Measurements from ENCODE around the gene CLCA2. TPM values are rescaled to one million over a fixed set of nuclear protein-coding genes. Genes with fewer than 3 reads are reported as not detected.

The CLCA2 gene
- total and polyA plus RNA-seq, 2 of the 8 experiments (the other 6 are each of a cell fraction or from before 2014, with no cell fraction given) = not detected

GRCh38 chr1:86445919-86446318, 21.9 kb downstream of the CLCA2 start:
- H3K23me2 ChIP-seq (ENCODE audit: low read depth, low read length) = no peaks in the 10 kb centered on the region
- no peaks in the 10 kb centered on the region for H3K79me1 ChIP-seq (ENCODE audit: low read depth, low read length)
- H3K4me2 ChIP-seq (ENCODE audit: insufficient read depth in 1 of 2, low read depth in 2 of 2, low read length in 2 of 2) = no peak overlapping the region
- no peak overlapping the region for H3K14ac ChIP-seq (ENCODE audit: insufficient read length)
- no peak overlapping the region for H3K23ac ChIP-seq (ENCODE audit: insufficient read length)
- no peak overlapping the region for H2BK120ac ChIP-seq (replicated peaks; ENCODE audit: low read depth, low read length)
- no peaks in the 10 kb centered on the region for H4K20me1 ChIP-seq (replicated peaks in 1 of 2; ENCODE audit: control insufficient read depth in 1 of 2, insufficient read depth in 2 of 2, low read length in 2 of 2)
- H2BK5ac ChIP-seq (ENCODE audit: low read depth, low read length) = no peak overlapping the region
- no peak overlapping the region for H2AK5ac ChIP-seq (ENCODE audit: low read depth, low read length)
- WGBS, 2 experiments (ENCODE audit: extremely low coverage in 1 of 2, insufficient coverage in 1 of 2, insufficient read length in 1 of 2, insufficient replicate concordance in 2 of 2, low coverage in 1 of 2, low lambda C conversion rate in 2 of 2, missing lambda C conversion rate in 1 of 2) = 43% methylated on average over 1 of the region's 1 CpG; no CpG with 5 or more reads in 1 of the 2 experiments
- no peak overlapping the region for H2BK15ac ChIP-seq (ENCODE audit: low read length)
- H3K9me3 ChIP-seq (ENCODE audit: insufficient read depth in 2 of 2, low read depth in 1 of 2, low read length in 1 of 2) = no peaks in the 10 kb centered on the region
- no peak overlapping the region for H2BK12ac ChIP-seq (ENCODE audit: low read depth, low read length)
- no peak overlapping the region for H2BK20ac ChIP-seq (ENCODE audit: low read length)
- H3K4ac ChIP-seq (replicated peaks; ENCODE audit: insufficient read length, low read depth, low read length) = no peak overlapping the region
- no peaks in the 10 kb centered on the region for H3K36me3 ChIP-seq (ENCODE audit: control insufficient read depth in 2 of 4, insufficient read depth in 4 of 4, low read length in 3 of 4)
- no peak overlapping the region for H3K4me3 ChIP-seq (ENCODE audit: extremely low read depth in 1 of 4, insufficient read depth in 2 of 4, low read depth in 3 of 4, low read length in 4 of 4)
- no peak overlapping the region for H3K18ac ChIP-seq (ENCODE audit: extremely low read depth, low read length)
- H3K4me1 ChIP-seq (replicated peaks in 1 of 4; ENCODE audit: control insufficient read depth in 3 of 4, insufficient read depth in 4 of 4, low read length in 3 of 4) = no peaks in the 10 kb centered on the region
- no peaks in the 10 kb centered on the region for H3K27me3 ChIP-seq (replicated peaks in 1 of 4; ENCODE audit: control insufficient read depth in 3 of 4, extremely low read depth in 1 of 4, insufficient read depth in 3 of 4, low read length in 3 of 4)
- DNase-seq (ENCODE audit: low read depth in 1 of 2, low spot score in 2 of 2) (no peak), FAIRE-seq (no peak)
- no peak overlapping the region for H4K5ac ChIP-seq (ENCODE audit: insufficient read length, low read depth, low read length)
- no peak overlapping the region for H4K8ac ChIP-seq (ENCODE audit: extremely low read depth, insufficient read depth, low read length)
- ChIA-PET POLR2A (ENCODE audit: partially characterized antibody) (no interaction called here), CTCF (ENCODE audit: partially characterized antibody) (interaction anchor here (0.9 to 1.1 kb wide), 3 partner anchors 28 to 56 kb away, joined by 3 to 4 read pairs (median 4); no protein-coding TSS in a partner anchor)
- no peak overlapping the region for H2AFZ ChIP-seq (ENCODE audit: low read length)
- H3K9ac ChIP-seq (replicated peaks in 1 of 4; ENCODE audit: extremely low read depth in 1 of 4, low read depth in 3 of 4, low read length in 3 of 4) = no peak overlapping the region
- H3K27ac ChIP-seq (ENCODE audit: low read depth, low read length) = no peak overlapping the region
- H3K79me2 ChIP-seq (ENCODE audit: control insufficient read depth in 1 of 2, insufficient read depth in 2 of 2, low read length in 2 of 2) = no peaks in the 10 kb centered on the region
- H4K91ac ChIP-seq (replicated peaks; ENCODE audit: insufficient read length, low read length) = no peak overlapping the region
- no peak overlapping the region for H3K56ac ChIP-seq (replicated peaks; ENCODE audit: insufficient read length, low read depth, low read length)
- TF ChIP-seq GABPA (IDR thresholded peaks at IDR 0.05; ENCODE audit: borderline replicate concordance, insufficient read depth, low read length) (no peak), NANOG (IDR thresholded peaks at IDR 0.05; ENCODE audit: insufficient read depth, low read depth, low read length, poor library complexity, severe bottlenecking) (no peak), BCL11A (IDR thresholded peaks at IDR 0.05; ENCODE audit: low read depth in 2 of 2, low read length in 2 of 2) (no peak), POLR2A (IDR thresholded peaks at IDR 0.05; ENCODE audit: control extremely low read depth in 1 of 2, low read depth in 2 of 2, low read length in 2 of 2) (no peak), HDAC6 (IDR thresholded peaks at IDR 0.05; ENCODE audit: low read depth, low read length) (no peak), RBBP5 (IDR thresholded peaks at IDR 0.05; ENCODE audit: borderline replicate concordance, low read depth, low read length) (no peak), POLR2AphosphoS5 (IDR thresholded peaks at IDR 0.05; ENCODE audit: low read depth, low read length) (no peak), SP2 (IDR thresholded peaks at IDR 0.05; ENCODE audit: low read length) (no peak), HDAC2 (IDR thresholded peaks at IDR 0.05; ENCODE audit: borderline replicate concordance in 1 of 2, low read depth in 2 of 2, low read length in 2 of 2) (no peak), BRCA1 (IDR thresholded peaks at IDR 0.05; ENCODE audit: low read depth, low read length) (no peak), CTBP2 (IDR thresholded peaks at IDR 0.05; ENCODE audit: borderline replicate concordance, insufficient read depth, insufficient read length, low read length) (no peak), SIN3A (conservative IDR thresholded peaks at IDR 0.05 in 1 of 2, IDR thresholded peaks at IDR 0.05 in 1 of 2; ENCODE audit: low read depth in 1 of 2, low read length in 2 of 2) (no peak), SIRT6 (IDR thresholded peaks at IDR 0.05; ENCODE audit: low read length) (no peak), YY1 (IDR thresholded peaks at IDR 0.05; ENCODE audit: low read depth, low read length) (no peak)

Measured in H1 (cell line).